Neural cell (in vitro differentiated cells): ENCODE data around the gene SNX14. TPM values are rescaled to one million over a fixed set of nuclear protein-coding genes. Genes with fewer than 3 reads are reported as not detected.
"Not testable (repeated sequence)": the region's sequence is repeated elsewhere in the genome, so short reads cannot be mapped to it uniquely, and the experiment has no call there.

Source experiments
- H2AFZ ChIP-seq: fragments of 200-600, 300-800 bp; sonication (generic), shearing (Covaris generic); 2 replicates; pipeline ENCODE4 v1.6.0; 2014; ENCODE audit warnings: low read depth, mild to moderate bottlenecking, antibody characterized with exemption, low read length, moderate library complexity
- H3F3A ChIP-seq: fragments of 200-600 bp; shearing (Covaris generic); 2 replicates; pipeline ENCODE4 v1.6.1; 2016; ENCODE audit warnings: mild to moderate bottlenecking, moderate library complexity, mixed read lengths, antibody characterized with exemption, low read length; ENCODE audit not compliant: insufficient read depth, poor library complexity, severe bottlenecking
- H3K27ac ChIP-seq: fragments of 200-600, 300-800 bp; sonication (generic), shearing (Covaris generic); 2 replicates; pipeline ENCODE4 v1.5.1; 2014; ENCODE audit warnings: mild to moderate bottlenecking, low read length, moderate library complexity
- H3K27me3 ChIP-seq: fragments of 300-800, 200-600 bp; sonication (generic), shearing (Covaris generic); 2 replicates; pipeline ENCODE4 v1.6.0; 2014; ENCODE audit warnings: mild to moderate bottlenecking, low read depth, low read length, moderate library complexity; ENCODE audit not compliant: insufficient read depth
- H3K36me3 ChIP-seq: fragments of 300-800, 200-600 bp; sonication (generic), shearing (Covaris generic); 2 replicates; pipeline ENCODE4 v1.5.1; 2014; ENCODE audit warnings: mild to moderate bottlenecking, antibody characterized with exemption, low read length, moderate library complexity; ENCODE audit not compliant: insufficient read depth
- H3K4me2 ChIP-seq: fragments of 300-800, 200-600 bp; sonication (generic), shearing (Covaris generic); 2 replicates; pipeline ENCODE4 v1.6.0; 2014; ENCODE audit warnings: mild to moderate bottlenecking, low read length
- H3K4me3 ChIP-seq: fragments of 300-800, 200-600 bp; sonication (generic), shearing (Covaris generic); 2 replicates; pipeline ENCODE4 v1.5.1; 2014; ENCODE audit warnings: mild to moderate bottlenecking, low read length, moderate library complexity
- H3K79me2 ChIP-seq: fragments of 200-600 bp; shearing (Covaris generic); replicated peaks from 2 replicates; pipeline ENCODE4 v1.6.0; 2014; ENCODE audit warnings: mild to moderate bottlenecking, low read length, moderate library complexity; ENCODE audit not compliant: insufficient read depth
- H3K9ac ChIP-seq: fragments of 300-800, 200-600 bp; sonication (generic), shearing (Covaris generic); 2 replicates; pipeline ENCODE4 v1.6.1; 2016; ENCODE audit warnings: mild to moderate bottlenecking, low read length, mixed read lengths
- H3K9me2 ChIP-seq: fragments of 200-600 bp; shearing (Covaris generic); 2 replicates; pipeline ENCODE4 v1.6.1; 2016; ENCODE audit warnings: mild to moderate bottlenecking, low read length, mixed read lengths; ENCODE audit not compliant: insufficient read depth
- H3K9me3 ChIP-seq: fragments of 200-600, 300-800 bp; sonication (generic), shearing (Covaris generic); 2 replicates; pipeline ENCODE4 v1.6.1; 2016; ENCODE audit warnings: mild to moderate bottlenecking, mixed run types, low read length, moderate library complexity, mixed read lengths
- H4K20me1 ChIP-seq: fragments of 200-600 bp; shearing (Covaris generic); 2 replicates; pipeline ENCODE4 v1.6.1; 2016; ENCODE audit warnings: mild to moderate bottlenecking, mixed run types; ENCODE audit not compliant: insufficient read depth
- EP300 ChIP-seq: fragments of 450-650 bp; conservative IDR thresholded peaks from 2 replicates; pipeline ENCODE4 v1.6.1; 2014; ENCODE audit warnings: antibody characterized with exemption, mild to moderate bottlenecking, moderate library complexity; ENCODE audit not compliant: poor library complexity, severe bottlenecking
- EZH2 ChIP-seq: fragments of 200-600, 300-800 bp; shearing (Covaris generic), sonication (generic); IDR thresholded peaks from 2 replicates; pipeline ENCODE4 v1.6.1; 2014; ENCODE audit warnings: antibody characterized with exemption, low read length, borderline replicate concordance, mild to moderate bottlenecking; ENCODE audit not compliant: insufficient read depth, poor library complexity, severe bottlenecking
- MXI1 ChIP-seq: fragments of 450-650 bp; conservative IDR thresholded peaks from 2 replicates; pipeline ENCODE4 v1.6.1; 2014; ENCODE audit warnings: antibody characterized with exemption, mild to moderate bottlenecking; ENCODE audit not compliant: poor library complexity, severe bottlenecking
- POLR2AphosphoS5 ChIP-seq: IDR thresholded peaks from 2 replicates; pipeline ENCODE4 v1.6.1; 2012
- RAD21 ChIP-seq: fragments of 450-650 bp; conservative IDR thresholded peaks from 2 replicates; pipeline ENCODE4 v1.6.1; 2014; ENCODE audit warnings: antibody characterized with exemption, mild to moderate bottlenecking, moderate library complexity
- REST ChIP-seq: IDR thresholded peaks from 2 replicates; pipeline ENCODE4 v1.6.1; 2012; ENCODE audit warnings: borderline replicate concordance
- SMC3 ChIP-seq: fragments of 450-650 bp; conservative IDR thresholded peaks from 2 replicates; pipeline ENCODE4 v1.6.1; 2014; ENCODE audit warnings: antibody characterized with exemption, mild to moderate bottlenecking, moderate library complexity; ENCODE audit not compliant: poor library complexity
- TAF1 ChIP-seq: IDR thresholded peaks from 2 replicates; pipeline ENCODE4 v1.6.1; 2012; ENCODE audit warnings: low read depth
- polyA plus RNA-seq: library from polyadenylated mRNA; depleted of rRNA; stranded (reverse); fragments of >200 nt; gene quantifications from 2 replicates; pipeline ENCODE4 v1.2.3, GENCODE V29; 2014
- TF ChIP-seq, protein P1 (sequence below): fragments of 450-650 bp; IDR thresholded peaks from 2 replicates; pipeline ENCODE4 v1.5.1; 2014; ENCODE audit warnings: antibody characterized with exemption, mild to moderate bottlenecking, moderate library complexity; ENCODE audit not compliant: poor library complexity, severe bottlenecking

The SNX14 gene
- polyA plus RNA-seq, 1 donor from 2014 or later, result 112 TPM

DNA sequence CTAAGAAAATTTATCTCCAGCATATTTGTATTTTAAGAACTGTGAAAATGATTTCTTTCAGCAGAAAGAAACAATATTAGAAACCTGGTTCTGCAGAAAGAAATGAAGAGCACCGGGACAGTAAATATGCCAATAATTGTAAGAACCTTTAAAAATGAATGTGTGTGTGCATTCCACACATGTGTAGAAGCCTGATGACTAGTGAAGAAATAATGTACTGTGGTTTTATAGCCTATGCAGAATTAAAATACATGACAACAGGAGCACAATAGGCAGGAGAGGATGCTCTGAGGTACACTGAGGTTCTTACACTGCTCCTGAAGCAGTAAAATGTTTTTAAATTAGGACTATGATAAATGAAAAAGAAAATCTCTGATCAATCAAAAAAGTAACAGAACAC is 48.9 kb downstream of the SNX14 start:
- H3F3A ChIP-seq, result no peaks in the 10 kb centered on the region

DNA sequence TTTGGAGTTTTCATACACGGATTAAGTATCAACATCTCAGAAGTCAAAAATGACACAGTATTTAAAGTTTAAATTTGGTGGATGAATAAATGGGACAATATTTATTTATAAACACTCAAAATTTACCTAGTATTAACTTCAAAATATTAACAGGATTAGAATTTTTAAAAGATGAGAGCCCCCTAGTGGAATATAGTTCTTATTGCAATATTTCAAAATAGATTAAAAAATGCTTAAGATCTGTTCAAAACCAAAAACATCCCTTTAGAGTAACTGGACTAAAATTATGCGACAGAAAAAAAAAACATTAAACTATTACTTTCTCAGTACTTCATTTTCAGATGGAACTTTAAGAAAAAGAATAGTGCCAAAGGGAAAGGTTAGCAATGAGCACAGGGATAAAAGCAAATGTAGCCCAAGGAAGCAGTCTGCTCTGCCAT is 56.6 kb downstream of the SNX14 start:
- no peaks in the 10 kb centered on the region for H3K36me3 ChIP-seq
- no peak overlapping the region for H2AFZ ChIP-seq
- H4K20me1 ChIP-seq, result no peaks in the 10 kb centered on the region
- H3K9ac ChIP-seq, result no peak overlapping the region
- H3K9me2 ChIP-seq, result no peaks in the 10 kb centered on the region
- no peak overlapping the region for H3K4me3 ChIP-seq
- H3K27ac ChIP-seq, result no peak overlapping the region
- no peak for TF ChIP-seq EP300
- TF ChIP-seq SMC3, result peak; percentile 51
- TF ChIP-seq MXI1, result no peak
- TF ChIP-seq, protein P1, sequence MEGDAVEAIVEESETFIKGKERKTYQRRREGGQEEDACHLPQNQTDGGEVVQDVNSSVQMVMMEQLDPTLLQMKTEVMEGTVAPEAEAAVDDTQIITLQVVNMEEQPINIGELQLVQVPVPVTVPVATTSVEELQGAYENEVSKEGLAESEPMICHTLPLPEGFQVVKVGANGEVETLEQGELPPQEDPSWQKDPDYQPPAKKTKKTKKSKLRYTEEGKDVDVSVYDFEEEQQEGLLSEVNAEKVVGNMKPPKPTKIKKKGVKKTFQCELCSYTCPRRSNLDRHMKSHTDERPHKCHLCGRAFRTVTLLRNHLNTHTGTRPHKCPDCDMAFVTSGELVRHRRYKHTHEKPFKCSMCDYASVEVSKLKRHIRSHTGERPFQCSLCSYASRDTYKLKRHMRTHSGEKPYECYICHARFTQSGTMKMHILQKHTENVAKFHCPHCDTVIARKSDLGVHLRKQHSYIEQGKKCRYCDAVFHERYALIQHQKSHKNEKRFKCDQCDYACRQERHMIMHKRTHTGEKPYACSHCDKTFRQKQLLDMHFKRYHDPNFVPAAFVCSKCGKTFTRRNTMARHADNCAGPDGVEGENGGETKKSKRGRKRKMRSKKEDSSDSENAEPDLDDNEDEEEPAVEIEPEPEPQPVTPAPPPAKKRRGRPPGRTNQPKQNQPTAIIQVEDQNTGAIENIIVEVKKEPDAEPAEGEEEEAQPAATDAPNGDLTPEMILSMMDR, result peak; percentile 62
- no peak for TF ChIP-seq TAF1
- no peak for TF ChIP-seq EZH2
- TF ChIP-seq RAD21, result peak; percentile 37
- H3K9me3 ChIP-seq, result no peaks in the 10 kb centered on the region
- no peaks in the 10 kb centered on the region for H3K79me2 ChIP-seq
- H3K4me2 ChIP-seq, result no peak overlapping the region
- H3K27me3 ChIP-seq, result no peaks in the 10 kb centered on the region
- H3F3A ChIP-seq, result no peaks in the 10 kb centered on the region

More for the DNA sequence above, 48.9 kb downstream of the SNX14 start:
- H3K4me3 ChIP-seq, result no peak overlapping the region
- H3K9me2 ChIP-seq, result no peaks in the 10 kb centered on the region
- H3K27ac ChIP-seq, result no peak overlapping the region
- TF ChIP-seq REST, result no peak
- no peak for TF ChIP-seq POLR2AphosphoS5
- no peak for TF ChIP-seq EP300
- TF ChIP-seq MXI1, result no peak
- TF ChIP-seq, protein P1, result no peak
- no peak for TF ChIP-seq TAF1
- no peak for TF ChIP-seq SMC3
- TF ChIP-seq EZH2, result no peak
- no peak for TF ChIP-seq RAD21
- no peaks in the 10 kb centered on the region for H3K27me3 ChIP-seq
- H4K20me1 ChIP-seq, result no peaks in the 10 kb centered on the region
- no peaks in the 10 kb centered on the region for H3K9me3 ChIP-seq
- no peak overlapping the region for H3K4me2 ChIP-seq
- no peaks in the 10 kb centered on the region for H3K79me2 ChIP-seq
- no peaks in the 10 kb centered on the region for H3K36me3 ChIP-seq
- H2AFZ ChIP-seq, result no peak overlapping the region
- no peak overlapping the region for H3K9ac ChIP-seq

GRCh38 chr6:85524281-85524680 is 69.4 kb downstream of the SNX14 start:
- not testable (repeated sequence) for H3K27me3 ChIP-seq, H3K4me2 ChIP-seq, H2AFZ ChIP-seq, H3K79me2 ChIP-seq, H3K9me3 ChIP-seq, H3K27ac ChIP-seq, H3F3A ChIP-seq, H3K4me3 ChIP-seq, H3K9ac ChIP-seq, H3K36me3 ChIP-seq, H3K9me2 ChIP-seq, H4K20me1 ChIP-seq
